B cell (primary cell): ENCODE results near the gene SLC7A6.

Experiments used
- EZH2 ChIP-seq: IDR thresholded peaks from 2 replicates; pipeline ENCODE4 v1.6.1; 2012; ENCODE audit warnings: borderline replicate concordance, low read depth, mild to moderate bottlenecking, moderate library complexity, low read length; ENCODE audit not compliant: insufficient read depth, poor library complexity, severe bottlenecking
- TF ChIP-seq, protein P1 (sequence below): fragments of 200-600 bp; IDR thresholded peaks from one replicate; pipeline ENCODE4 v1.8.0; 2022; ENCODE audit warnings: antibody characterized with exemption, mild to moderate bottlenecking

DNA sequence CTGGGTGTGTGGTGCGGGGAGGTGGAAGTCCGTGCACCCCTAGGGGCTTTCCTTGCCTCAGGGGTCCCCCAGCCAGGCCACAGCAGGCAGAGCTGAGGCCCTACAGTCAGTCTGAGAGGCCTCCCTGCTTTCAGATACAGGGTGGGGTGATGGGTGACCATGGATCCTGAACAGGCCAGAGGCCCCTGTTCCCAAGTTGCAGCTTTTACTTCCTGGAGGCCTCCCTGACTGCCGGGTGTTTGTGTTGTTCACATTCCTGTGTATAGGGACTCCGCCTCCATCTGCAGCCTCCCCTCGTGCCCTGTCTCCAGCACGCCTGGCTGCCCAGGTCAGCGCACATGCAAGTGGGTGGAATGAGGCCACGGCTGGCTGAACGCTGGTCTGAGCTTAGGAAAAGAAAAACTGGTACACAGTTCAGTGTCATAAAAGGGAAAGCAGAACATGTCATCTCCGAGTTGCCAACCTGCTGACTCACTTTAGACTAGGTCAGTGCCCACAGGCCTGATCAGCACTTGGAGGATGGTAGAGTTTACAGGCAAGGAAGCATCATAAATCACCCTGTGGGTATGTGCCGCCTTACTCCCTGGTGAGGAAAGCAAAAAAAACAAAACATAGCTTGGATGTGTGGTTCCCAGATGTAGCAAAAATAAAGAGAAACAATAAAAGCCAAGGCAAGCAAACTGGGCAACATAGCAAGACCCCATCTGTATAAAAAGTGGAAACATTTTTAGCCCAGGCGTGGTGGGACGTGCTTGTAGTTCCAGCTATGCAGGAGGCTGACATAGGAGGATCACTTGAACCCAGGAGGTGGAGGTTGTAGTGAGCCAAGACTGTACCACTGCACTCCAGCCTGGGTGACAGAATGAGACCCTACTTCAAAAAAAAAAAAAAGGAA, 6.2 kb upstream of the SLC7A6 start:
- TF ChIP-seq, protein P1, sequence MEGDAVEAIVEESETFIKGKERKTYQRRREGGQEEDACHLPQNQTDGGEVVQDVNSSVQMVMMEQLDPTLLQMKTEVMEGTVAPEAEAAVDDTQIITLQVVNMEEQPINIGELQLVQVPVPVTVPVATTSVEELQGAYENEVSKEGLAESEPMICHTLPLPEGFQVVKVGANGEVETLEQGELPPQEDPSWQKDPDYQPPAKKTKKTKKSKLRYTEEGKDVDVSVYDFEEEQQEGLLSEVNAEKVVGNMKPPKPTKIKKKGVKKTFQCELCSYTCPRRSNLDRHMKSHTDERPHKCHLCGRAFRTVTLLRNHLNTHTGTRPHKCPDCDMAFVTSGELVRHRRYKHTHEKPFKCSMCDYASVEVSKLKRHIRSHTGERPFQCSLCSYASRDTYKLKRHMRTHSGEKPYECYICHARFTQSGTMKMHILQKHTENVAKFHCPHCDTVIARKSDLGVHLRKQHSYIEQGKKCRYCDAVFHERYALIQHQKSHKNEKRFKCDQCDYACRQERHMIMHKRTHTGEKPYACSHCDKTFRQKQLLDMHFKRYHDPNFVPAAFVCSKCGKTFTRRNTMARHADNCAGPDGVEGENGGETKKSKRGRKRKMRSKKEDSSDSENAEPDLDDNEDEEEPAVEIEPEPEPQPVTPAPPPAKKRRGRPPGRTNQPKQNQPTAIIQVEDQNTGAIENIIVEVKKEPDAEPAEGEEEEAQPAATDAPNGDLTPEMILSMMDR = no peak
- TF ChIP-seq EZH2 = no peak
